HG02973 (cell line): ENCODE measurements around the gene PCK1.
"Not testable (repeated sequence)": the region's sequence is repeated elsewhere in the genome, so short reads cannot be mapped to it uniquely, and the experiment has no call there.

ENCODE experiments used
- ATAC-seq: cut with Tn5 transposase; IDR thresholded peaks from one replicate; pipeline ENCODE4 v1.9.1; 2021; ENCODE audit warnings: moderate library complexity; ENCODE audit not compliant: unreplicated experiment

The PCK1 gene

GRCh38 chr20:57560554-57561355 lies at the start of gene PCK1:
TSS of gene PCK1 (plus strand) at chr20:57561110. CDS start at chr20:57561412, 302 bp downstream.
- ATAC-seq, result no peak

DNA sequence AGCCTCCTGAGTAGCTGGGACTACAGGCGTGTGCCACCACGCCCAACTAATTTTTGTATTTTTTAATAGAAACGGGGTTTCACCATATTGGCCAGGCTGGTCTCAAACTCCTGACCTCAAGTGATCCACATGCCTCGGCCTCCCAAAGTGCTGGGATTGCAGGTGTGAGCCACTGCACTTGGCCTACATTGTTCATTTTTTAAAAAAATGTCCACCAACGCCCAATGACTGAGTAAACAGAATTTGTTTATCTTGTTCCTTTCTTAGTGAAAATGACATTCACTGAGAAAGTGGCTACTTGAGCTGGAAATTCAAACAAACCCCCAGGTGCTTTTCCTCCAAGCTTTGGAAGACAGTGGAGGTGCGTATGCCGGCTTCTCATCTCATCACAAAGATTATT lies 49.2 kb upstream of the PCK1 start:
- not testable (repeated sequence) for ATAC-seq

GRCh38 chr20:57512432-57512831 lies 48.5 kb upstream of the PCK1 start:
- no peak for ATAC-seq

DNA sequence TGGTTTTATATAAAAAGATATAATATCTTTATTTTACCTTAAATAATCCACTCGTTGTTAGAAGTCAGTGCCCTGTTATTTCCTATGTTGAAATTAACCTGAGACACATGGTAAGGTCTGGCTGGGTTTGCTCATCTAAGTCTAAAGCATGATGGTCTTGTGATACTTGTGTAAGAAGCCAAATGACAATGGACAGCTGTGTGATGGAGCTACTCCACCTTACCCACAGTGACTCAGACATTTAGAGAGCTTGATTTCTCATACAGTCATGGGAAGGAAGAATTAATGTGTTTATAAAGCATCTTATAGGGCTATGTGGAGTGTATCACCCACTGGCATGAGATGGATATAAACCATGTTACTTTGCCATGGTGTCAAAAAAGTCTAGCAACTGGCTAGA lies 47.7 kb upstream of the PCK1 start:
- ATAC-seq, result no peak

DNA sequence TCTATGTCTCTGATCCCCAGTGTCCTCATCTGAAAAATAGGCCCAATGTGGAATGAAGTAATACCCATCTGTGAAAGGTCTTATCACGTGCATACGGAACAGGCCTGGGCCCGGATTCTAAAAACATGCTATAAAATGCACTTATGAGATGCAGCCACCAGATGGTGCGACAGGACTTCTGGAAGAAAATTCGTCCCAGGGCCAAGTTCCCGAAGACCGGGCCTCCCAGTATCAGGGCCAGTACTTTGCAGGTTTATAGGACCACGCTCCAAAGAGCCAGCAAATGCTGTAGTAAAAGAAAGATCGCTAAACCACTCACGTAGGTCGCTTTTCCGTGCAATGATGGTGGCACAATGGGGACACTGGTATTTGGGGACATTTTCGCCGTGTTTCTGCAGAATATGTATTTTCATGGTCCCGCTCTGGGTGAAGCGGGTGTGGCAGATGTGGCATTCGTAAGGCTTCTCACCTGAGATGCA lies 46.6 kb upstream of the PCK1 start:
- ATAC-seq, result no peak

- ATAC-seq, result no peak
Observed at GRCh38 chr20:57517904-57518303, 43.0 kb upstream of the PCK1 start.

DNA sequence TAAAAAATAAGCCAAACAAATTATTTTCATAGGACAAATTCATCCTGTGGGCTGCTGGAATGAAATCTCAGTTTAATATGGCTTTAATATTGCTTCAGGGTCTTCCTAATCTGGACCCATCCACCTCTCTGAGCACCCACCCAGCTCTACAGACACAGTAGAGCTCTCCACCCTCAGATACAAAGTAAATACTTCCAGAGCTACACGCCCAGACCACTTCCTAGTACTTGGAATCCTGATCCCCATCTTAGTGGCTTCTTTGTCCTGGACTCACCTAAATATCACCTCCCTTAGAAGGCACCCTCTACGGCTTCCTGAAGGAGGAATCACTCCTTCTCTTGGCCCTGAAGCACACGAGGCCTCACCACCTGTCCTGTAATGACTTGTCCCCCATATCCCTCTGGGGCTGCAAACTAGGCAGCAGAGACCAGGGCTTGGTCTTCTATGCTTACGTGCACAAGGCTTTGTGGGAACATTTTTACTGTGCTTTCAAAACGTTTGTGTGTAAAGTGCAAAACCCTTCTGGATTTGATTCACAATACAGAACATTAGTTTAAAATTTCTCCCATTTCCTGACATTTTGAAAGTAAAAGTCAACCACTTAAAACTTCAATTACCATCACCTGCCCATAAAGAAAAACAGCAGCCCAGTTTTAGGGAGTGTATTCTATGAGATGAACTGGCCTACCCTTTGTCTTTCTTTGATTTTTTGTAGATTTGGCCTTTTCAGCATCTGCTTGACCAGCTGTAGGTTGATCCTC lies 38.4 kb upstream of the PCK1 start:
- ATAC-seq, result no peak

GRCh38 chr20:57523782-57524181 lies 37.1 kb upstream of the PCK1 start:
- ATAC-seq, result no peak

DNA sequence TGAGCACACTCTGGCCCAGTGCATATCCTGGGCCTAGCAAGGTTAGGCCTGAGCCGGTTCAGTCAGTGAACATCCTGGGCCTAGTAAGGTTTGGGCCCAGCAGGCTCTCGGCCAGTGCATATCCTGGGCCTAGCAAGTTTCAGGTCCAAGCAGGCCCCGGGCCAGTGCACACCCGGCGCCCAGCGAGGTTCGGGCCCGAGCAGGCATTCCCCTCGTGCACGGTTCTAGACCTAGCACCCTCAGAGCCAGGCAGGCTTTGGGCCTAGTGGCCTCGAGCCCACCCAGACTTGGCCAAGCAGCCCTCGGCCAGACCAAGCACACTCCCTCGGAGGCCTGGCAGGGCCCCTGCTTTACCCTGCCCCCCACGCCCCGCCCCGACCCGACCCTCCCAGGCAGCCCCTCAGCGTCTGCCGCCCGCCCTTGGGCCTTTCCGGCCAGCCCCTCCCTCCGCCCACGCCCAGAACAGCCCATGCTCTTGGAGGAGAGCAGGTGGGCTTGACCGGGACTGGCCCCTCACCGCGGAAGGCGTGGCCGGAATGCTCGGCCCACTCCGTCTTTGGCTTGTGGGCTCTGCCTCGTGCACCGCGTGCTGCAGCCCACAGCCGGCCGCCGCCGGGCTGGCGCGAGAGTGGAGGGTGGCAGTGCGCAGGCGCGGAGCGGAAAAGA lies 36.3 kb upstream of the PCK1 start, which contains the start of gene CTCFL:
CTCFL (minus strand) TSS at position 630 of the 666 bp plus-strand sequence. CDS start 935 bp downstream, outside the sequence.
- ATAC-seq, result no peak

DNA sequence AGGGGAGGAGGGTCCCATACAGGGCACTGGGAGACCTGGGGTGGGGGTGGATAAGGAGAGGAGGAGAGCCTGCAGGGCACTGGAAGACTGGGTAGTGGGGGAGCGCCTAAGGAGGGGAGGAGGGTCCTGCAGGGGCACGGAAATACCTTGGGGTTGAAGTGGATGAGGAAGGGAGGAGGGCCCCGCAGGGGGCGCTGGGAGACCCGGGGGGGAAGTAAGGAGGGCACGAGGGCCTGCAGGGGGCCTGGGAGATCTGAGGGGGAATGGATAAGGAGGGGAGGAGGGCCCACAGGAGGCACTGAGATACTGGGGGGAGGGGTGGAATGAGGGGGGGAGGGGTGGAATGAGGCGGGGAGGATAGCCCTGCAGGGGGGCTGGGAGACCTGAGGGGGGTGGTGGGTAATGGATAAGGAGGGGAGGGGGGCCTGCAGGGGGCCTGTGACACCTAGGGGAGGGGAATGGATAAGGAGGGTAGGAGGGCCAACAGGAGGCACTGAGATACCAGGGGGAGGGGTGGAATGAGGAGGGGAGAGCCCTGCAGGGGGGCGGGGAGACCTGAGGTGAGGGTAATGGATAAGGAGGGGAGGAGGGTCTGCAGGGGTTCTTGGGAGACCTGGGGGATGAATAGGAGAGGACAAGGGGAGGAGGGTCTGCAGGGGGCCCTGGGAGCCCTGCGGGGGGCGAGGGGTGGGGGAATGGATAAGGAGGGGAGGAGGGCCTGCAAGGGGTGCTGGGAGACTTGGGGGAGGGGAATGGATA lies 35.4 kb upstream of the PCK1 start:
- ATAC-seq, result no peak

DNA sequence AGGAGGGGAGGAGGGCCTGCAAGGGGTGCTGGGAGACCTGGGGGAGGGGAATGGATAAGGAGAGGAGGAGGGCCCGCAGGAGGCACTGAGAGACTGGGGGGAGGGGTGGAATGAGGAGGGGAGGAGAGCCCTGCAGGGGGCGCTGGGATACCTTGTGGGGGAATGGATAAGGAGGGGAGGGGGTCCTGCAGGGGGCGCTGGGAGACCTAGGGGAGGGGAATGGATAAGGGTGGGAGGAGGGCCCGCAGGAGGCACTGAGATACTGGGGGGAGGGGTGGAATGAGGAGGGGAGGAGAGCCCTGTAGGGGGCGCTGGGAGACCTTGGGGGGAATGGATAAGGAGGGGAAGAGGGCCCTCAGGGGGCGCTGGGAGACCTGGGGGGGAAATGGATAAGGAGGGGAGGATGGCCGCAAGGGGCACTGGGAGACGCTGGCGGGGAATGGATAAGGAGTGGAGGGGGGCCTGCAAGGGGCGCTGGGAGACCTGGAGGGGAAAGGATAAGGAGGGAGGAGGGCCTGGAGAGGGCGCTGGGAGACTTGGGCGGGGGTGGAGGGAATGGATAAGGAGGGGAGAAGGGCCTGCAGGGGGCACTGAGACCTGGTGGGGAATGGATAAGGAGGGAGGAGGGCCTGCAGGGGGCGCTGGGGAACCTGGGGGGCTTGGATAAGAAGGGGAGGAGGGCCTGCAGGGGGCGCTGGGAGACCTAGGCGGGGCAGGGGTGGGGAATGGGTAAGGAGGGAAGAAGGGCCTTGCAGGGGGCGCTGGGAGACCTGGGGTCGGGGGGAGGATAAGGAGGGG lies 34.6 kb upstream of the PCK1 start:
- ATAC-seq, result no peak

DNA sequence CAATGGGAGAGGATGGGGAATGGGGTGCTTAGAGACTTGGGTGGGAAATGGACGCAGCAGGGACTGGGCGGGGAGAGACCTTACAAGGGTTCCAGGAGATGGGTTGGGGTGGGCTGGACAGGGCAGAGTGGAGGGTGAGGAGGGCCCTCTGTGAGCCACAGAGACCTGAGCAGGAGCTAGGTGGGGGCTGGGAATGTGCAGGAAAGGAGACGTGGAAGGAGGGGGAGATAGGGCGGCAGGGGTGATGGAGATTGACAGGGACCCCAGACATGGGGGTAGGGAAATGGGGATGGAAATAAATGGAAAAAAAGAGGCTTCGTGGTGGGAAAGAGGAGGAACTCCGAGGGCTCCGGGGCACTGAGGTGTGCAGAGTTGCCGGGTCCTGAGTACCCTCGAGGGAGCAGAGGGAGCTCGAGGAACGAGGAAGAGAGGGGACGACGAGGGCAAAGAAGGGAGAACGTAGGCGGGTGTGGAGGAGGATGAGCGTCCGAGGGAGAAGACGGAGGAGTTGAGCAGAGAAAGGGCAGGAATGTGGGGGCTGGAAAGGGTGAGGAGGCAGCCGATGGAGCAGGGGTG lies 33.9 kb upstream of the PCK1 start:
- ATAC-seq, result no peak

- ATAC-seq, result no peak
Observed at GRCh38 chr20:57527728-57528127, 33.2 kb upstream of the PCK1 start.

- no peak for ATAC-seq
Observed at GRCh38 chr20:57528148-57528547, 32.8 kb upstream of the PCK1 start.

GRCh38 chr20:57529160-57529585 lies 31.7 kb upstream of the PCK1 start:
- no peak for ATAC-seq

GRCh38 chr20:57529810-57530209 lies 31.1 kb upstream of the PCK1 start:
- ATAC-seq, result no peak

- no peak for ATAC-seq
Observed at GRCh38 chr20:57530327-57530981, 30.5 kb upstream of the PCK1 start.

DNA sequence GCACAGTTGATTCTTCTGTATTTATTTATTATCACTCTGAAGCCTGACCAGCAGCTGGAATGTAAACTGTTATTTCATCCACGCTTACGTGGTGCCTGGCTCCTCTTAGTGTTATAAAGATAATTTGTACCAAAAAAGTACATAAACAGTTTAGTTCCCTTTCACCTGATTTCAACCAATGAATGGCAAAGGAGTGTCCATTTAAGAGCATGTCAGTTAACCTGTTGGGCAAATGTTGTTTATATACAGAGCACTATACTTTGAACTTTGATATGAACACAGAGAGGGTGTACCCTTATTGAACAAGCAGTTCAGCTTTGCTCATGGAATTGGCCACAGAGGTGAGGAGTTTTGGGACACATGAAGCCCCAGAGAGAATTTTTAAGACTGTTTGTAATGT lies 28.8 kb upstream of the PCK1 start:
- no peak for ATAC-seq

GRCh38 chr20:57535297-57535696 lies 25.6 kb upstream of the PCK1 start:
- no peak for ATAC-seq
